ENCODE results near the gene POLG.

POLG gene

GRCh38 chr15:89334510-89335297 lies at the start of gene POLG:
Gene POLG (minus strand): TSS chr15:89334824. CDS start chr15:89333754, 1,070 bp downstream.
- peak; percentile 97 for DNase-seq

GRCh38 chr15:89384176-89384604 lies 49.6 kb upstream of the POLG start:
- no peak for DNase-seq

GRCh38 chr15:89383365-89384175 lies 48.9 kb upstream of the POLG start:
- peak; percentile 86 for DNase-seq

- no peak for DNase-seq
Measured at GRCh38 chr15:89381888-89382686, 47.5 kb upstream of the POLG start.

GRCh38 chr15:89381331-89381730 lies 46.7 kb upstream of the POLG start:
- no peak for DNase-seq

GRCh38 chr15:89379818-89380217 lies 45.2 kb upstream of the POLG start:
- DNase-seq = no peak

- DNase-seq = no peak
Measured at GRCh38 chr15:89379251-89379695, 44.6 kb upstream of the POLG start.

GRCh38 chr15:89378296-89379151 lies 43.9 kb upstream of the POLG start:
- DNase-seq = no peak

GRCh38 chr15:89377842-89378295 lies 43.2 kb upstream of the POLG start:
- no peak for DNase-seq

- no peak for DNase-seq
Measured at GRCh38 chr15:89377024-89377841, 42.6 kb upstream of the POLG start.

GRCh38 chr15:89376388-89376787 lies 41.8 kb upstream of the POLG start:
- DNase-seq = no peak

GRCh38 chr15:89375093-89376005 lies 40.7 kb upstream of the POLG start:
- DNase-seq = no peak

- no peak for DNase-seq
Measured at GRCh38 chr15:89374086-89374981, 39.7 kb upstream of the POLG start.

- DNase-seq = no peak
Measured at GRCh38 chr15:89372069-89372935, 37.7 kb upstream of the POLG start.

GRCh38 chr15:89371228-89372044 lies 36.8 kb upstream of the POLG start:
- DNase-seq = no peak

GRCh38 chr15:89370978-89371227 lies 36.3 kb upstream of the POLG start:
- DNase-seq = no peak
